IMR-90 (cell line): Measurements from ENCODE around the gene CLASP1. TPM values are rescaled to one million over a fixed set of nuclear protein-coding genes. Genes with fewer than 3 reads are reported as not detected.

ENCODE experiments used
- ATAC-seq: fragments of 200-7000 bp; cut with Tn5 transposase; 2 replicates; pipeline ENCODE4 v1.9.1; 2020; ENCODE audit warnings: low read depth, mild to moderate bottlenecking, moderate library complexity
- BruUV-seq: library from RNA; stranded (reverse); fragments of 400-500 nt; replicated peaks from 2 replicates; lab custom pipeline; 2021; lab: Mats Ljungman, UMichigan
- CTCF ChIA-PET: fragments of 300-600 bp; formaldehyde crosslinking; extraction: SDS; loops from one replicate; lab custom pipeline; 2021; ENCODE audit warnings: antibody characterized with exemption; lab: Yijun Ruan, JAX
- POLR2A ChIA-PET: fragments of 300-600 bp; sonication (Branson Sonifier 250); formaldehyde crosslinking; loops from one replicate; lab custom pipeline; 2022; ENCODE audit warnings: antibody characterized with exemption; ENCODE audit not compliant: unreplicated experiment; lab: Charles Lee
- DNase-seq: peaks from one replicate; pipeline ENCODE4 v3.0.0; 2013
- H2AFZ ChIP-seq: replicated peaks from 2 replicates; pipeline ENCODE3; 2013; ENCODE audit warnings: low read length, mild to moderate bottlenecking; ENCODE audit not compliant: poor library complexity
- H2AK5ac ChIP-seq: 2 replicates; pipeline ENCODE4 v1.6.1; 2013; ENCODE audit warnings: low read depth, low read length, inconsistent platforms
- H2AK9ac ChIP-seq: replicated peaks from 2 replicates; pipeline ENCODE3; 2013; ENCODE audit warnings: mild to moderate bottlenecking, low read depth, low read length, moderate library complexity; ENCODE audit not compliant: poor library complexity
- H2BK120ac ChIP-seq: 2 replicates; pipeline ENCODE4 v1.6.1; 2013; ENCODE audit warnings: low read depth, low read length, inconsistent platforms
- H2BK15ac ChIP-seq: 3 replicates; pipeline ENCODE4 v1.6.1; 2013; ENCODE audit warnings: low read depth, low read length, inconsistent platforms
- H2BK20ac ChIP-seq: 2 replicates; pipeline ENCODE4 v1.6.1; 2013; ENCODE audit warnings: low read depth, mild to moderate bottlenecking, inconsistent platforms, low read length, moderate library complexity
- H2BK5ac ChIP-seq: 2 replicates; pipeline ENCODE4 v1.6.1; 2013; ENCODE audit warnings: mild to moderate bottlenecking, low read depth, low read length, inconsistent platforms; ENCODE audit not compliant: poor library complexity, severe bottlenecking
- H3K14ac ChIP-seq: replicated peaks from 2 replicates; pipeline ENCODE4 v1.6.1; 2013; ENCODE audit warnings: low read depth, low read length, inconsistent platforms
- H3K18ac ChIP-seq: 2 replicates; pipeline ENCODE4 v1.6.1; 2013; ENCODE audit warnings: low read depth, low read length, control low read depth
- H3K23ac ChIP-seq: 2 replicates; pipeline ENCODE4 v1.6.1; 2013; ENCODE audit warnings: low read depth, low read length, inconsistent platforms
- H3K27ac ChIP-seq: 2 replicates; pipeline ENCODE4 v1.5.1; 2013; ENCODE audit warnings: mild to moderate bottlenecking, control low read depth, low read length; ENCODE audit not compliant: insufficient read depth
- H3K27me3 ChIP-seq: 2 replicates; pipeline ENCODE4 v1.6.1; 2013; ENCODE audit warnings: low read length; ENCODE audit not compliant: control insufficient read depth, insufficient read depth
- H3K36me3 ChIP-seq: 2 replicates; pipeline ENCODE4 v1.6.1; 2013; ENCODE audit warnings: low read length, mixed read lengths; ENCODE audit not compliant: control insufficient read depth, insufficient read depth
- H3K4ac ChIP-seq: 2 replicates; pipeline ENCODE4 v1.6.1; 2013; ENCODE audit warnings: low read depth, low read length, inconsistent platforms
- H3K4me1 ChIP-seq: 2 replicates; pipeline ENCODE4 v1.6.1; 2013; ENCODE audit warnings: low read length, mixed read lengths; ENCODE audit not compliant: control insufficient read depth, insufficient read depth
- H3K4me2 ChIP-seq: 2 replicates; pipeline ENCODE4 v1.6.1; 2013; ENCODE audit warnings: low read depth, mild to moderate bottlenecking, control low read depth, low read length, moderate library complexity
- H3K4me3 ChIP-seq: 2 replicates; pipeline ENCODE4 v1.5.1; 2013; ENCODE audit warnings: low read depth, mild to moderate bottlenecking, control low read depth, low read length, moderate library complexity; ENCODE audit not compliant: insufficient read depth
- H3K56ac ChIP-seq: 2 replicates; pipeline ENCODE4 v1.6.1; 2013; ENCODE audit warnings: low read length, inconsistent platforms; ENCODE audit not compliant: insufficient read depth; ENCODE audit errors: extremely low read depth
- H3K79me1 ChIP-seq, 2 experiments: 2 replicates each; pipeline ENCODE4 v1.6.1; 2013; ENCODE audit warnings: low read length in 2 of 2, inconsistent platforms in 1 of 2, low read depth in 1 of 2
- H3K9ac ChIP-seq: 2 replicates; pipeline ENCODE4 v1.6.1; 2013; ENCODE audit warnings: low read depth, low read length, control low read depth
- H3K9me1 ChIP-seq: 2 replicates; pipeline ENCODE4 v1.6.1; 2013; ENCODE audit warnings: low read length, inconsistent platforms; ENCODE audit not compliant: insufficient read depth
- H3K9me3 ChIP-seq: 2 replicates; pipeline ENCODE4 v1.6.1; 2013; ENCODE audit warnings: low read length; ENCODE audit not compliant: control insufficient read depth, insufficient read depth
- H4K20me1 ChIP-seq: 2 replicates; pipeline ENCODE4 v1.6.1; 2013; ENCODE audit warnings: low read length, inconsistent platforms; ENCODE audit not compliant: insufficient read depth
- H4K5ac ChIP-seq: 2 replicates; pipeline ENCODE4 v1.6.1; 2013; ENCODE audit warnings: mild to moderate bottlenecking, low read depth, low read length, control low read depth
- H4K8ac ChIP-seq, 2 experiments: 2 replicates each; pipeline ENCODE4 v1.6.1; 2013; ENCODE audit warnings: low read depth in 2 of 2, low read length in 2 of 2, control low read depth in 1 of 2, inconsistent platforms in 1 of 2
- H4K91ac ChIP-seq: 2 replicates; pipeline ENCODE4 v1.6.1; 2013; ENCODE audit warnings: low read depth, low read length, inconsistent platforms; ENCODE audit not compliant: insufficient read depth
- CHD1 ChIP-seq: IDR thresholded peaks from 2 replicates; pipeline ENCODE4 v1.6.1; 2012; ENCODE audit warnings: low read depth, low read length, improper control_type of control experiment
- CTCF ChIP-seq: conservative IDR thresholded peaks from 2 replicates; pipeline ENCODE4 v1.5.1; 2012; ENCODE audit warnings: mild to moderate bottlenecking, low read depth, low read length, improper control_type of control experiment
- MAFK ChIP-seq: IDR thresholded peaks from 2 replicates; pipeline ENCODE4 v1.6.1; 2012; ENCODE audit warnings: low read depth, low read length, improper control_type of control experiment
- MAZ ChIP-seq: IDR thresholded peaks from 2 replicates; pipeline ENCODE4 v1.6.1; 2012; ENCODE audit warnings: low read depth, mild to moderate bottlenecking, low read length, improper control_type of control experiment, moderate library complexity, borderline replicate concordance
- MXI1 ChIP-seq: IDR thresholded peaks from 2 replicates; pipeline ENCODE4 v1.6.1; 2012; ENCODE audit warnings: low read depth, mild to moderate bottlenecking, low read length, moderate library complexity, borderline replicate concordance
- NFE2L2 ChIP-seq: fragments of 150-350 bp; IDR thresholded peaks from 2 replicates; pipeline ENCODE4 v1.6.1; 2016; ENCODE audit warnings: low read depth, mild to moderate bottlenecking, low read length
- RAD21 ChIP-seq: IDR thresholded peaks from 2 replicates; pipeline ENCODE4 v1.6.1; 2012; ENCODE audit warnings: low read length, improper control_type of control experiment
- SMC3 ChIP-seq: fragments of 150-350 bp; IDR thresholded peaks from 2 replicates; pipeline ENCODE4 v1.6.1; 2016; ENCODE audit warnings: low read depth, mild to moderate bottlenecking, antibody characterized with exemption, low read length, moderate library complexity
- USF2 ChIP-seq: fragments of 150-350 bp; IDR thresholded peaks from 2 replicates; pipeline ENCODE4 v1.6.1; 2017; ENCODE audit warnings: mild to moderate bottlenecking, antibody characterized with exemption, low read length, low read depth
- whole genome bisulfite sequencing, 2 experiments: methylation state at CpG; one replicate each; pipeline versions ENCODE4 v1.1.5 to v1.1.7; 2013; ENCODE audit warnings: missing lambda C conversion rate in 2 of 2; ENCODE audit not compliant: insufficient read length in 1 of 2; ENCODE audit errors: extremely low coverage in 2 of 2; 5-methylcytosine and 5-hydroxymethylcytosine counted together
- dilution Hi-C: fragments of 300-500 bp; cut with HindIII; formaldehyde crosslinking; loops from one replicate; pipeline ENCODE4 v1.14.3; 2018; ENCODE audit warnings: low sequenced_read_pairs; ENCODE audit not compliant: unreplicated experiment
- in situ Hi-C: fragments of 300-500 bp; cut with MboI; formaldehyde crosslinking; loops from 3 replicates; pipeline ENCODE4 v1.14.3; 2019; ENCODE audit warnings: low sequenced_read_pairs, inconsistent platforms, mixed read lengths
- intact Hi-C: fragments of 100-400 bp; cut with micrococcal nuclease; formaldehyde crosslinking; loops from 2 replicates; pipeline ENCODE4 v1.10.0; 2022
- polyA plus RNA-seq, 3 experiments: library from polyadenylated mRNA; depleted of rRNA; stranded (reverse); fragments of >200 nt; gene quantifications; 2 replicates each; pipeline ENCODE4 v1.2.3, GENCODE V29; 2012; ENCODE audit warnings: low replicate concordance in 1 of 3
- total RNA-seq: library from RNA; depleted of rRNA; stranded (reverse); fragments of >200 nt; gene quantifications from 2 replicates; pipeline ENCODE4 v1.2.3, GENCODE V29; 2012

The CLASP1 gene
- total and polyA plus RNA-seq, 2 of the 4 experiments (the other 2 are of a cell fraction), result 12.3 to 33.7 TPM

GRCh38 chr2:121442889-121443288 lies 206.4 kb downstream of the CLASP1 start:
- ChIA-PET CTCF (interaction anchor here (0.6 to 1.4 kb wide), 2 partner anchors 17 to 1789 kb away, joined by 4 read pairs; no protein-coding TSS in a partner anchor), POLR2A (no interaction called here)
- BruUV-seq, result no TSS peak
- TF ChIP-seq SMC3 (no peak), MAZ (no peak), CHD1 (no peak), NFE2L2 (no peak), CTCF (no peak), MXI1 (no peak), RAD21 (no peak), USF2 (no peak), MAFK (no peak)
- H2BK20ac ChIP-seq, result no peak overlapping the region
- ATAC-seq (no peak), DNase-seq (no peak)
- intact Hi-C loops (no loop called here), dilution Hi-C loops (no loop called here), in situ Hi-C loops (no loop called here)
- H2BK120ac ChIP-seq, result no peak overlapping the region
- no peak overlapping the region for H2BK5ac ChIP-seq
- H3K9ac ChIP-seq, result no peak overlapping the region
- no peaks in the 10 kb centered on the region for H3K27me3 ChIP-seq
- no peak overlapping the region for H4K5ac ChIP-seq
- peaks cover 27% of the 10 kb centered on the region for H3K36me3 ChIP-seq
- no peak overlapping the region for H3K4me3 ChIP-seq
- no peaks in the 10 kb centered on the region for H4K20me1 ChIP-seq
- H3K14ac ChIP-seq, result no peak overlapping the region
- no peak overlapping the region for H3K56ac ChIP-seq
- H3K23ac ChIP-seq, result no peak overlapping the region
- H3K4me2 ChIP-seq, result no peak overlapping the region
- H2AK9ac ChIP-seq, result no peak overlapping the region
- H4K91ac ChIP-seq, result no peak overlapping the region
- H3K4me1 ChIP-seq, result no peaks in the 10 kb centered on the region
- no peak overlapping the region for H2AFZ ChIP-seq
- 100% methylated on average over 1 of the region's 3 CpGs; no CpG with 5 or more reads in 1 of the 2 experiments for WGBS, 2 experiments
- no peak overlapping the region for H2BK15ac ChIP-seq
- H3K27ac ChIP-seq, result no peak overlapping the region
- peaks cover 10% of the 10 kb centered on the region; the same call in 1 of the 2 replicates for H3K9me1 ChIP-seq
- H3K9me3 ChIP-seq, result no peaks in the 10 kb centered on the region
- no peak overlapping the region for H3K4ac ChIP-seq
- H2AK5ac ChIP-seq, result no peak overlapping the region
- no peak overlapping the region for H4K8ac ChIP-seq
- H3K18ac ChIP-seq, result no peak overlapping the region
- peaks cover 3 to 9% of the 10 kb centered on the region in 2 experiments; a peak in 2 of 4 replicates for H3K79me1 ChIP-seq
